GM12891 (cell line): ENCODE measurements around the gene FARP1.

Experiments
- DNase-seq: peaks from one replicate; pipeline ENCODE4 v3.0.0; 2011; ENCODE audit warnings: low spot score; ENCODE audit not compliant: insufficient read length
- FAIRE-seq: peaks from 2 replicates; lab custom pipeline; 2011; peaks lifted over from hg19 to GRCh38; lab: Jason Lieb, UNC
- PAX5 ChIP-seq: IDR thresholded peaks from 2 replicates; pipeline ENCODE4 v1.6.1; 2011; ENCODE audit warnings: low read length, moderate library complexity, mild to moderate bottlenecking; ENCODE audit not compliant: insufficient read depth, severe bottlenecking
- POLR2A ChIP-seq: IDR thresholded peaks from 2 replicates; pipeline ENCODE4 v1.6.1; 2011; ENCODE audit warnings: low read depth, low read length, control low read depth
- POLR2AphosphoS5 ChIP-seq: IDR thresholded peaks from 2 replicates; pipeline ENCODE4 v1.6.1; 2011; ENCODE audit warnings: low read depth, low read length, control low read depth
- POU2F2 ChIP-seq: IDR thresholded peaks from 2 replicates; pipeline ENCODE4 v1.6.1; 2011; ENCODE audit warnings: low read depth, mild to moderate bottlenecking, control low read depth, low read length, moderate library complexity
- SPI1 ChIP-seq: IDR thresholded peaks from 2 replicates; pipeline ENCODE4 v1.6.1; 2011; ENCODE audit warnings: low read depth, low read length, control low read depth
- TAF1 ChIP-seq: IDR thresholded peaks from 2 replicates; pipeline ENCODE4 v1.6.1; 2011; ENCODE audit warnings: low read depth, low read length, control low read depth

Gene FARP1

GRCh38 chr13:98297051-98297450 lies 154.2 kb downstream of the FARP1 start:
- DNase-seq = no peak
- no peak for FAIRE-seq
- TF ChIP-seq POU2F2 (no peak), TAF1 (no peak), POLR2A (no peak), SPI1 (no peak), PAX5 (no peak), POLR2AphosphoS5 (no peak)

DNA sequence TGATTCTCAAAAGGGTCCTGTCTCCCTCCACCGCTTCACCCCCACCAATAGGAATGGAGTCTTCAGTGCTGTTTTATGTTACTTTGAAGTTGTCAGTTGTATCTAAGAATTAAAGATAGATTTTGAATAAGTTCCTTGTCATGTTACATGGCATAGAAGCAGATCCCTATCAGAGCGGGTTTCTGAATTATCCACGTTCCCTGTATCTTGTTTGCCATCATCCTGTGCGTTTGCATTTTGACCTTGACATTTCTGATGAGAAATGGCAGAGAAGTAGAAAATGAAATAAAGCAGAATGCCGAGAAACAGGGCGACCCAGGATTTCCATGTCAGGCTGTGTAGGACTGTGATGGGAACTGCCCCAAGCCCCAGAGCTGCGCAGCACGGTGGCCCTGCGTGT lies 154.9 kb downstream of the FARP1 start:
- DNase-seq (no peak), FAIRE-seq (no peak)
- no peak for TF ChIP-seq POLR2AphosphoS5
- no peak for TF ChIP-seq POU2F2

- TF ChIP-seq POU2F2 (no peak), POLR2AphosphoS5 (no peak), TAF1 (no peak), POLR2A (no peak), PAX5 (no peak), SPI1 (no peak)
- DNase-seq (no peak), FAIRE-seq (no peak)
Observed at GRCh38 chr13:98298599-98298998, 155.7 kb downstream of the FARP1 start.

DNA sequence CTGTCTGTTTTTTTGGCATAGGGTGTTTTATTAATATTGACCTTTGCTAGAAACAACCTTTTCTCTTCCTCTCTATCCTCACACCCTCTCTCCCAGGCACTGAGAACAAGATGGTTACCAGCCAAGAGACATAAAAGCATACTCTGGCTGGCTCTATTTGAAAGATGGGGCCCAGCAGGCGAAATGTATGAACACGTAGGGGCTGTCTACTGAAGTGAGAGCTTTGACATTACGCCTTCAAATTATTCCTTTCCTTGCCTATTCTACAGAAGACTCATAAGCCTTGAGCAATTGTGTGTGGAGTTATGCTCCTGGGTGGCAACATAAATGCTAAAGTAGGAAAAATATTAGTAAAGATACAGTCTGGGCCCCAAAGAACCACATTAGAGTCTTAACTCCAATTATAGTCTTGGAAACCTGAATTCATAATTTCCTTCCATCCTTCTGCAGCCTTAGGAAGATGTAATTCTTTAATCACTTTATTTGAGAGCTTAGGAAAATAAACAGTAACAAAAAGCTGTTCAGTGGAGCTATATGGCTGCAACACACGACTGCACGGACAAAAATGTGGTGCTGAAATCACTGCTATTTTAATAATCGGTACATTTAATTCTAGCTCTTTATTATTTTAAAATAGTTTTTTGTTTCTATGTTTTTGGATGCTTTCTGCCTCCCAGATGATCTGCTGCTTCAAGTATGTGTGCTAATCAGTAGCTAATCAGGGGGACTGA lies 156.5 kb downstream of the FARP1 start:
- DNase-seq = no peak
- no peak for FAIRE-seq
- TF ChIP-seq SPI1 = no peak
- TF ChIP-seq POLR2AphosphoS5 = no peak
- TF ChIP-seq POLR2A = no peak
- TF ChIP-seq TAF1 = no peak

DNA sequence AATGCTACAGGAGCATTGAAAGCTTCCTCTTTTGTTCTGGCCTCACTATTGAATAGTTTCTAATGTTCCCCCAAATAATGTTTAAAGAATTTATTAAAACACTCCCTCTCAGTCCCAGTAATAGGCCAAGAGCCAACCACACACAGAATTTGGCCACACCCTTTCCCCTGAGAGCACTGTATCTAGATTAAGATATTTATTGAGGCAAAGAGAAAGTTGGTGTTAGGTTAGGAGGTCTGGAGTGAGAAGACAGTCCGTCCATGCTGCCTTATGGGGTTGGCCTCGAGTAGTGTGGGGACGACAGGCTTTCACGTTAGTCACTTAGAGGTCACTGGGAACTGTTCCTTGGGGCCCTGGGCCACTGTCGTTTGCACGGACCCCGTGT lies 157.1 kb downstream of the FARP1 start:
- FAIRE-seq (no peak), DNase-seq (no peak)
- no peak for TF ChIP-seq POLR2AphosphoS5
- TF ChIP-seq POU2F2 = no peak
- TF ChIP-seq TAF1 = no peak
- TF ChIP-seq POLR2A = no peak
- TF ChIP-seq SPI1 = no peak
- TF ChIP-seq PAX5 = no peak

- FAIRE-seq (no peak), DNase-seq (no peak)
- TF ChIP-seq POU2F2 = no peak
- no peak for TF ChIP-seq POLR2AphosphoS5
- TF ChIP-seq PAX5 = no peak
- no peak for TF ChIP-seq SPI1
- TF ChIP-seq TAF1 = no peak
- no peak for TF ChIP-seq POLR2A
Observed at GRCh38 chr13:98300956-98301641, 158.2 kb downstream of the FARP1 start.

DNA sequence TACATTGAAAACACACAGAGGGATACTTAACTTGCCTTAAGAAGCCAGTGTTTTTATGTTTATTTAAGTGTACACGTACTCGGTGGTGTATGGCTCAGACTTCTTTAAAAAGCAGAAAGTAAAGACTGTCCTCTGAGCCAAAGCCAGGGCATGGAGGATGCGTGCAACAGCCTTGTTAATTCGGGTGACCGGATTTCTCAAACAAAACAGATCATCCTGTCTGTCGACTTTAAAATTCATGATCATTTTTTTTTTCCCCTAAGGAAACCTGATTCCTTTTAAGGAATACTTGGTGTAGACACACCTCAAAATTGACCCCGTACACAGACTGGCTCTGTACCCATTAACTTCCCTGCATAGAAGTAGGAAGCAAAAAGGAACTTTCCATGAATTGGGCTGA lies 158.8 kb downstream of the FARP1 start:
- FAIRE-seq = no peak
- TF ChIP-seq POLR2AphosphoS5 (no peak), TAF1 (no peak), PAX5 (no peak), POLR2A (no peak), POU2F2 (no peak), SPI1 (no peak)
- DNase-seq = no peak

DNA sequence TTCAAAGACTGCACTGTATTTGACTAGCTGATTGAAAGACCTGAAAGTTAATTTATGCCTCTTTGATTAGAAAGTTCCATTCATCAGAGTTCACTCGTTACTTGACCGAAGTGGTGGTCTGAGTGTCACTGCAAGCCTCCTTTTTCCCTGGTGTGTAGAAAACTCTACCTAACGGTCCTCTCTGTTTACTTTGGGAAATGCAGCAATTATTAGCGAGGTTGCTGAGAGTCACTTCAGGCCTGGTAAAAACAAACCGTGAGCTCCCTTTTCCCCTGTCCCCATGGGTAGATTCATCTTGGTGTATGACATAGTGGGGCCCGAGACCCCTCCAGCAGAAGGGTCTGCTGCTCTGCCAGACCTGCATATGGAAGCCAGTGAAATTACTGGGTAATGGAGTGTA lies 161.0 kb downstream of the FARP1 start:
- FAIRE-seq = no peak
- DNase-seq = no peak
- TF ChIP-seq POLR2AphosphoS5 (no peak), POLR2A (no peak), SPI1 (no peak), POU2F2 (no peak), PAX5 (no peak), TAF1 (no peak)

GRCh38 chr13:98305670-98306069 lies 162.8 kb downstream of the FARP1 start:
- no peak for DNase-seq
- no peak for FAIRE-seq
- no peak for TF ChIP-seq POLR2AphosphoS5
- TF ChIP-seq PAX5 = no peak
- no peak for TF ChIP-seq TAF1

DNA sequence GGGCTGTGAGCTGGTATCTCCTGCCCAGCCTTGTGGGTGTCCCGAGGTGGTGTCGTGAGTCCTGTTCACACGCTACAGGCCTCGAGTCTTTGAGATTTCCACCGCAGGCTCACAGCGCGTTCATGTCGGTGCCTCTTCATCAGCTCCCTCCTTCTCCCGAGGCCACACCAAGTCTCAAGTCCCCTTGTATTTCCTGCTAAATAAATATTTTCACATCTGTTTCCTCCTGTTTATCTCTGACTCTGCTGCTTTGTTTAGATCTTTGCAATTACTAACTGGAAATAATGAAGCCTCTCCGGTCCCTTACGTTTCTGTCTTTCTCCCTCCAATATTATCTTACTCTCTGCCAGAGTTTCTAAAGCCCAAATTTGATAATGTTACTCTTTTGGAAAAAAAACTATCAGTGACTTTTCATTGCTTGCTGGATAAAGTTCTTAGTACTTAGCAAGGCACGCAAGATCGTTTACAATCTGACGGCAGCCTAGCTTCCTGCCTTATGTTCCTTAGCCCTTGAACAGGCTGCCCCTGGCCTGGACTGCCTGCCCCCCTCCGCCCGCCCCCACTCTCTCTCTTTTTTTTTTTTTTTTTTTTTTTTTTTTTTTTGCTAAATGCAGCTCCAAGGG lies 164.7 kb downstream of the FARP1 start:
- no peak for FAIRE-seq
- DNase-seq = no peak
- TF ChIP-seq POLR2A (no peak), SPI1 (no peak), POU2F2 (no peak), TAF1 (no peak), PAX5 (no peak), POLR2AphosphoS5 (no peak)
